ENCODE measurements around the gene CIT. TPM values are rescaled to one million over a fixed set of nuclear protein-coding genes. Genes with fewer than 3 reads are reported as not detected.
A peak's percentile ranks its signal among the peaks of the same experiment; 100 is the strongest.
"Not testable (repeated sequence)": the region's sequence is repeated elsewhere in the genome, so short reads cannot be mapped to it uniquely, and the experiment has no call there.

Gene CIT
- total and polyA plus RNA-seq, 10 of the 15 experiments (the other 5 are each of a cell fraction or from before 2014, with no cell fraction given) = 1.0 to 38.2 (median 14.9) TPM

GRCh38 chr12:119658166-119658565 lies 219.0 kb downstream of the CIT start:
- FAIRE-seq; H3K27me3 ChIP-seq (replicated peaks in 1 of 2; ENCODE audit: control insufficient read depth in 2 of 2, insufficient read depth in 2 of 2, low read length in 1 of 2); ATAC-seq; H3K36me3 ChIP-seq (ENCODE audit: control insufficient read depth in 2 of 2, insufficient read depth in 2 of 2, low read length in 1 of 2); intact Hi-C loops (cut with micrococcal nuclease; ENCODE audit: unreplicated experiment); H3K4me3 ChIP-seq; POLR2A ChIA-PET; H2AFZ ChIP-seq (ENCODE audit: control insufficient read depth, low read depth, low read length); H3K79me2 ChIP-seq (ENCODE audit: control insufficient read depth, insufficient read depth, low read length); BruUV-seq (replicated peaks); H3K4me1 ChIP-seq (ENCODE audit: control insufficient read depth, insufficient read depth, low read length); H4K20me1 ChIP-seq (ENCODE audit: control insufficient read depth, insufficient read depth); H3K4me2 ChIP-seq (ENCODE audit: control insufficient read depth, insufficient read depth); H3K27ac ChIP-seq (ENCODE audit: control insufficient read depth, insufficient read depth); H3K9me3 ChIP-seq (replicated peaks; ENCODE audit: control insufficient read depth, insufficient read depth, low read length); DNase-seq (ENCODE audit: low read depth, low spot score); H3K9ac ChIP-seq (ENCODE audit: control insufficient read depth, insufficient read depth, low read length): not testable (repeated sequence)
- TF ChIP-seq RAD21 (IDR thresholded peaks at IDR 0.05; ENCODE audit: insufficient read depth, low read depth, low read length) (peak; percentile 30; the same call in 1 of the 2 replicates), CTCF (IDR thresholded peaks at IDR 0.05 in 2 of 3, conservative IDR thresholded peaks at IDR 0.05 in 1 of 3; ENCODE audit: control insufficient read depth in 2 of 3, extremely low read depth in 1 of 3, insufficient read depth in 1 of 3, low read depth in 3 of 3, low read length in 3 of 3) (peak in 1 of 3 experiments; percentile 4; a peak in 1 of 6 replicates)
- in situ Hi-C loops (cut with MboI) = loop anchor here (25.0 kb wide), 1 partner anchor 1521 kb away; the partner anchor contains the start of gene PEBP1
- ChIA-PET SMC1A (ENCODE audit: uncharacterized antibody, unreplicated experiment) (interaction anchor here (0.6 to 1.3 kb wide), 4 partner anchors 9 to 244 kb away, joined by 3 to 9 read pairs (median 5); no protein-coding TSS in a partner anchor), RAD21 (ENCODE audit: unreplicated experiment) (interaction anchor here (1.0 to 1.7 kb wide), 5 partner anchors 9 to 244 kb away, joined by 3 to 5 read pairs (median 3); partner anchors contain the start of gene PRKAB1), CTCF (interaction anchor here (0.6 to 2.5 kb wide), 12 partner anchors 9 to 245 kb away, joined by 3 to 23 read pairs (median 7); partner anchors contain the start of gene PRKAB1)
- WGBS (ENCODE audit: insufficient coverage, insufficient replicate concordance, low lambda C conversion rate, missing lambda C conversion rate) = 88% methylated on average over 6 of the region's 6 CpGs

GRCh38 chr12:119657001-119657400 lies 220.1 kb downstream of the CIT start:
- H3K9me3 ChIP-seq (replicated peaks; ENCODE audit: control insufficient read depth, insufficient read depth, low read length); RAD21 ChIA-PET (ENCODE audit: unreplicated experiment); SMC1A ChIA-PET (ENCODE audit: uncharacterized antibody, unreplicated experiment); DNase-seq (ENCODE audit: low read depth, low spot score); H3K27me3 ChIP-seq (replicated peaks in 1 of 2; ENCODE audit: control insufficient read depth in 2 of 2, insufficient read depth in 2 of 2, low read length in 1 of 2); H2AFZ ChIP-seq (ENCODE audit: control insufficient read depth, low read depth, low read length); intact Hi-C loops (cut with micrococcal nuclease; ENCODE audit: unreplicated experiment); H3K36me3 ChIP-seq (ENCODE audit: control insufficient read depth in 2 of 2, insufficient read depth in 2 of 2, low read length in 1 of 2); BruUV-seq (replicated peaks); H3K4me1 ChIP-seq (ENCODE audit: control insufficient read depth, insufficient read depth, low read length); H3K9ac ChIP-seq (ENCODE audit: control insufficient read depth, insufficient read depth, low read length); H3K27ac ChIP-seq (ENCODE audit: control insufficient read depth, insufficient read depth); ATAC-seq; H3K4me3 ChIP-seq; H3K79me2 ChIP-seq (ENCODE audit: control insufficient read depth, insufficient read depth, low read length); H4K20me1 ChIP-seq (ENCODE audit: control insufficient read depth, insufficient read depth); FAIRE-seq; H3K4me2 ChIP-seq (ENCODE audit: control insufficient read depth, insufficient read depth): not testable (repeated sequence)
- WGBS (ENCODE audit: insufficient coverage, insufficient replicate concordance, low lambda C conversion rate, missing lambda C conversion rate) = 19% methylated on average over 2 of the region's 2 CpGs
- ChIA-PET POLR2A (interaction anchor here (1.4 kb wide), 1 partner anchor 9 kb away, joined by 4 read pairs; no protein-coding TSS in a partner anchor), CTCF (interaction anchor here (0.6 to 1.6 kb wide), 2 partner anchors 20 to 246 kb away, joined by 3 to 6 read pairs; no protein-coding TSS in a partner anchor)
- in situ Hi-C loops (cut with MboI) = loop anchor here (25.0 kb wide), 1 partner anchor 1520 kb away; the partner anchor contains the start of gene PEBP1
